Jurkat, Clone E6-1 (cell line): ENCODE results near the gene KHSRP.
"Not testable (repeated sequence)": the region's sequence is repeated elsewhere in the genome, so short reads cannot be mapped to it uniquely, and the experiment has no call there.

Source experiments
- DNase-seq: peaks from one replicate; pipeline ENCODE4 v3.0.0-alpha.2; 2011; ENCODE audit warnings: low read depth, low spot score
- H3K4me3 ChIP-seq: 2 replicates; pipeline ENCODE4 v1.5.1; 2011; ENCODE audit warnings: mild to moderate bottlenecking, low read length, control low read depth, moderate library complexity

The KHSRP gene

GRCh38 chr19:6400062-6400944, 24.3 kb downstream of the KHSRP start:
- DNase-seq, H3K4me3 ChIP-seq: not testable (repeated sequence)

DNA sequence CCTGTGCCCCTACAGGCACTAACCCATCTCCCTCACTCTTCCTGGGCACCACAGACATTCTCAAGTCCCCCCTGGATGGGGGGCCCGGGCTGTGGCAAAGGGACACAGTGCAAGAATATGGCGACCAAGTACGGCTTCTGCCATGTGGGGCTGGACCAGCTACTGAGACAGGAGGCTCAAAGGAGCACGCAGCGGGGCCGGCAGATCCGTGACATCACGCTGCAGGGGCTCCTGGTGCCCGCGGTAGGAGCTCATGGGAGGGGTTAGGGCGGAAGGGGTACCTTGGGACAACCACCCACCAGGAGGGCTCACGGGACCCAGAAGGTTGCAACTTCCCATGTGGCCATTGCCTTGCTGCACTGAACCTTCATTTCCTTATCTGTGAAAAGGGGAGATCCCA, 28.3 kb downstream of the KHSRP start:
- H3K4me3 ChIP-seq = no peak overlapping the region
- DNase-seq = no peak

GRCh38 chr19:6394831-6395230, 29.8 kb downstream of the KHSRP start:
- H3K4me3 ChIP-seq = no peak overlapping the region
- no peak for DNase-seq

DNA sequence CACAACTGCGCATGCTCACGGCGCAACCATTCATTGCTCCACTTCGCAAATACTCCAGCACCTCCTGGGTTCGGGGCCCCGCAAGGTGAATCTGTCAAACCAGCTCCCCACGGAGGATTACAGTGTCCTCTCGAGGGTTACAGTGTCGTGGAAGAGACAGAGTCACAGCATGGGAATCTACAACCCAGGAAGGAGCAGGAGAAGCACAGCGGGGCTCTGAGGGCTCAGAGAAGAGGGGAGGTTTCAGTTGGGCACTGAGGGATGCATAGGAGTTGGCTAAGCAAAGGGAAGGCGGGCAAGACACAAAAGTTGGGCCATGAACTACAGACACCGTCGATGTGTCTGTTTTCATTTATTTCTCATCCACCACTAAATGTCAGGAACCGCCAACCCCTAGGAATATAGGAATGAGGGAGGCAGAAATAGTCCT, 30.6 kb downstream of the KHSRP start:
- peak overlapping the region; percentile 95 for H3K4me3 ChIP-seq

GRCh38 chr19:6393074-6393982, 31.3 kb downstream of the KHSRP start, which contains the start of gene GTF2F1:
TSS of gene GTF2F1 (minus strand) at chr19:6393164. CDS start at chr19:6392995, 169 bp downstream.
- peak; percentile 93 for DNase-seq
- H3K4me3 ChIP-seq = peak within 1 kb of the TSS; percentile 95

More for the DNA sequence above, 30.6 kb downstream of the KHSRP start:
- peak; percentile 92 for DNase-seq

DNA sequence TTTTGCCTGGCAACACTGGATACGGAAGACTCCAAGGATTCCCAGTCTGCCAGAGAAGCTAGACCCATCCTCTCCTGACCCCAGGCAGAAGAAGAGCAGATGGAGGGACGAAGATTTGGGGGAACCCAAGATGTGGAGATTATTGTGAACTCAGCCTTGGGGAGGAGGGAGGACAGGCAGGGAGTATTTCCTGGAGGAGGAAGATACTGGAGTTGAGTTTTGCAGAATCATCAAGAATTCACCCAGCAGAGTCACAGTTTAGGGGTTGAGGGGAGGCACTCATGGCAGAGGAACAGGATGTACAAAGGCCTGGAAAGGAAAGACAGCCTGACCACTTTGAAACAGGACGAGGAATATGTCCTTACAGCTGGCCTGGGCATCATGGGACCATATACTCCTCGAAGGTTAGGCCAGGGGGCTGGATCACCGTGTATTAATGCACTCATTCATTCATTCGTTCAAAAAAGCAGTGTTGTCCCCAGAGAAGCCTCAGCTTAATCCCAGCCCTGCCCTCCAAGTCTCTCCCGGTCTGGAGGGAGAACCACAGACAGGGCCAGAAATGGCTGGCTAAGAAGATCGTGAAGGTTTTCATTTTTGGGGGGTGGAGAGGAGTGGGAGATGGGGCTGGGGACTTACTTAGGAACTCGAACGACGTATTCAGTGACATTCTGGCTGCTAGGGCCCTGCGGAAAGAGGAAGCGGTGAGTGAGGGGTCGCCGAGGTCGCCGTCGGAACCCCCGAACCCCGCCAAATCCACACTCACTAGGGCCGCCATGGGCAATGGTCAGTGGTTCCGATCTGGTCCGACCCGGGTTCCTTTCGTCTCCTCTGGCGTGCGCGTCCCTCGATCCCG, 32.2 kb downstream of the KHSRP start:
- peak overlapping the region; percentile 95 for H3K4me3 ChIP-seq
- DNase-seq = no peak

DNA sequence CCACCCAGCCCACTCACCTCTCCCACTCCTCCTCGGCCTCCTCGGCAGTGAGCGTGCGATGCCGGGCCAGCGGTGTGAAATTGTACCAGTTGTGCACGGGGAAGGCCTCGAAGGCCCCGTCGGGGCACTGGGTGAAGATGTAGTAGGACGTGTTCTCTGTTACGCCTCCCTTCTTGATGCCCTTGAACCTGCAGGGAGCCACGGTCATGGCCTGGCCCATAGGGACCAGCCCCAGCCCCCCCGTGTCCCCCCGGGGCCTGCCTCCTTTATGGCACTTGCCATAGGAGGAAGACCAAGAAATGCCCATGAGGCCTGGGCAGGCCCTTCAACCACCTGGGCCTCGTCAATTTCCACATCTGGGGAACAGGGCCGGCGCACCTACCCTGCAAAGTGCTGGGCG, 37.2 kb downstream of the KHSRP start:
- DNase-seq = no peak
- H3K4me3 ChIP-seq = no peak overlapping the region

DNA sequence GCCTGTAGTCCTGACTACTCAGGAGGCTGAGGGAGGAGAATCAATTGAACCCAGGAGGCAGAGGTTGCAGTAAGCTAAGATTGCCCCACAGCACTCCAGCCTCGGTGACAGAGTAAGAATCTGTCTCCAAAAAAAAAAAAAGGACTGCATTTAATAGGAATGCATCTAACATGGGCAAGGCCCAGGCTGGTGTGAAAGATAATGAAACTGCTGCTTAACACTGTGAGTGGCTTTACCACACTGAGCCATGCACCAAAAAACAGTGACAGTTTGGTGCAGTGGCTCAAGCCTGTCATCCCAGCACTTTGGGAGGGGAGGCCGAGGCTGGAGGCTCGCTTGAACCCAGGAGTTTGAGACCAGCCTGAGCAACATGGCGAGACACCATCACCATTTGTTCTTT, 40.2 kb downstream of the KHSRP start:
- no peak for DNase-seq
- H3K4me3 ChIP-seq = no peak overlapping the region

DNA sequence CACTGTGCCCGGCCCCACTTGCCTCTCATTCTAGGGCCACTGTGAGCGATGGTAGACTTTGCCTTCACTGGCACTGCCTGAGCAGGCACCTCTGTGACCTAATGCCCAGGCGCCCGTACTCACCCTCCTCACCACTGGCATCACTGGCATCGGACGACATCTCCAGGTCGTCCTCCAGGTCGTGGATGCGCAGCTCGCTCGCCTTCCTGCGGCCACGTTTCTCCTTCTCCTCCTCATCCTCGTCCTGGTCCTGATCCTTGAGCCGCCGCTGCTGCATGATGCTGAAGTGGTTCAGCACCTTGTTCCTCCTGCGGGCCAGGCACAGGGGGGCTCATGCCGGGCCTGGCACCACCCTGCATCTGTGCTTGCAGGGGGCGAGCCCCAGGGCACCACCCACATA, 41.4 kb downstream of the KHSRP start:
- no peak for DNase-seq
- H3K4me3 ChIP-seq = no peak overlapping the region

DNA sequence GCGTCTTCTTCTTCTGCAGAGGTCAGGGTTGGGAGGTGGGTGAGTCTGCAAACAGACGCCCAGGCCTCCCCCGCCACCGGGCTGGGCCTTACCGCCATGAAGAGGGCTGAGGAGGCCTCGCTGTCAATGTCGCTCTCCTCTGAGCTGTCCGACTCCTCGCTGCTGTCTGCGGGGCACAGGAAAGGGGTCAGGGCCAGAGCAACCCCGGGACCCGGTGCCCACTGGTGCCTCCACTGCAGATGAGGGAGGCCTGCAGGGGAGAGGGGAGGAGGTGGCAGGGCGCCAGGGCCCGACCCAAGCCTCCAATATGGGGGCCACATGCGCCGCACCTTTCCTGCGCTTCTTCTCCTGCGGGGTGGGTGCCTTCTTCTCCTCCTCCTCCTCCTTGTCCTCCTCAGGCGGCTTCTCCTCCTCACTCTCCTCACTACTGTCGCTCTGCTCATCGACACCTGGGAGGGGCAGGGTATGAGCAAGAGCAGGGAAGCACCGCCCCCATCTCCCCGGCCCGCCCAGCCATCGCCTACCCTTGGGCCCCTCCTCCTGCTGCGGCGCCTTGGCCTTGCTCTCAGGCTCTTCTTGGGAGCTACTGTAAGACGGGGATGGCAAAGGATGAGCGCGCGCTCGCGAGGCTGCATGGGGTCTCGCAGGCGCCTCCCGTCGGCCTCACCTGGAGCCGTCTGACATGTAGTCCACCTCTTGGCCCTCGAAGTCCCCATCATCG, 43.4 kb downstream of the KHSRP start:
- no peak overlapping the region for H3K4me3 ChIP-seq

DNA sequence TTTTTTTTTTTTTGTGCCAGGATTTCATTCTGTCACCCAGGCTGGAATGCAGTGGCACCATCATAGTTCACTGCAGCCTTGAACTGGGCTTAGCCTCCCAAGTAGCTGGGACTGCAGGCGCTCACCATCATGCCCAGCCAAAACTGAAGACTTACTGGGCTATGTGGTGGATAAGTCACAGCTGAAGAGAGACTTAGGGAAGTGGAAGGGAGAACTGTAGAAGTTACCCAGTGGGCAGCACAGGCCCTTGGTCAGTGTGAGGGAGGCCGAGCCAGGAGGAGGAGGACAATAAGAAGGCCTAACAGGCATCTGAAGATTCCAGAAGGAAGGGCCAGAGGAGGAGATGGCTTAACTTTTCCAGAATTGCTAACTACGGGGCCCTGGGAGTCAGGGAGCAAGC, 44.9 kb downstream of the KHSRP start:
- no peak for DNase-seq
- no peak overlapping the region for H3K4me3 ChIP-seq

More for the DNA sequence above, 43.4 kb downstream of the KHSRP start:
- no peak for DNase-seq

DNA sequence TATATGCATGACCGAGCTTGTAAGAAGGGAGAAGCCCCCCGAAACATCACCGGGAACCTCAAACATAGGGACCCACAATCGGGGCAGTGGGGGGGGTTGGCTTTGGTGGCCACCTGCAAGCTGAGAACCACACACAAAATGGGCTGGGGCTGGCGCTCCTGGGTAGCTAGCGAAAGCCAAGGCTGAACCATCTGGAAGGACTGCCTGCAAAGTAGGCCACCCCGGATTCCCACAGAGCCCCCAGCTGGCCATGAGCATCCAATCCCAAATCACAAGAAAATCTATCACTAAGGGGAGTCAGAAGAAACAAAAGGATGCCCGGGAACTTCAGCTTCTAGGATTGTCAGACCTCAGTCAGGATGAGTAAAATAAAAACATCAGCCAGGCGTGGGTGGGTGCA, 46.1 kb downstream of the KHSRP start:
- DNase-seq = no peak

GRCh38 chr19:6378041-6378440, 46.6 kb downstream of the KHSRP start:
- H3K4me3 ChIP-seq = no peak overlapping the region
- no peak for DNase-seq

More for the DNA sequence above, 46.1 kb downstream of the KHSRP start:
- H3K4me3 ChIP-seq = no peak overlapping the region

- DNase-seq = no peak
- H3K4me3 ChIP-seq = no peak overlapping the region
Observed at GRCh38 chr19:6376512-6377190, 48.0 kb downstream of the KHSRP start.

DNA sequence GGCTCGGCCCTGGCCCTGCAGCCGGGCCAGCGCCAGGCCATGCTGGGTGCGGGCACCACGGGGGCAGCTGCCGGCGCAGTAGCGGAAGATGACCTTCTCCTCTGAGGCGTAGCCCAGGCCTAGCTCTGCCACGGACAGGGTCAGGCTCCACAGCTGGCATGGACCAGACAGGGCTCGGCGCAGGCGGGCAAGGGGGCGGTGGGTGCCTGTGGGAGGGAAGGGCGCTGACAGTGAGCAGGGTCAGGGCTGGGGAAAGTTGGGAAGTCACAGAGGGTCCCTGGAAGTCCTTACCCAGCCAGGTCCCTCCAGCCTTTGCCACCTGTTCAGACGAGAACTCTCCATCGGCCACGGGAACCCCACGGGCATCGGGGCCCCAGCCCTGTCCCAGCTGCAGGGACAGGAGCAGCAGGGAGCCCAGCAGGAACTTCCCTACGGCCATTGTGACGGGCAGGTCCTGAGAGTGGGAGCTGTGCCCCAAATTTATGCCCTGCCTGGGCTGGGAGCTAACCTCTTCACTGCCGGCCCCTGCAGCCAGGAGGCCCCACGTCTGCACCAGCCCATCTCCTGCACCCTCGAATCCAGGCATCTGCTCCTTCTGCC, 49.1 kb downstream of the KHSRP start, which contains the start of gene PSPN:
TSS of gene PSPN (minus strand) at position 523 of the 600 bp plus-strand sequence. CDS start at position 439, 84 bp downstream.
- no peak for DNase-seq
- no peak within 1 kb of the TSS for H3K4me3 ChIP-seq

GRCh38 chr19:6374711-6375410, 49.8 kb downstream of the KHSRP start:
- no peak for DNase-seq
- no peak overlapping the region for H3K4me3 ChIP-seq
